CD14-positive monocyte (primary cell): Measurements from ENCODE around the gene RASSF1. TPM values are rescaled to one million over a fixed set of nuclear protein-coding genes. Genes with fewer than 3 reads are reported as not detected.

Experiments
- DNase-seq, 3 donors: peaks; one replicate each; pipeline ENCODE4 v3.0.0-alpha.2; 2011 to 2022
- H2AFZ ChIP-seq: 2 replicates; pipeline ENCODE4 v1.6.0; 2012; ENCODE audit warnings: mild to moderate bottlenecking, low read depth, low read length, inconsistent platforms; ENCODE audit not compliant: insufficient read depth, poor library complexity, severe bottlenecking
- H3K27ac ChIP-seq, 2 donors: 1 replicate in 1 of 2; 2 replicates in 1 of 2; pipeline ENCODE4 v1.5.1; 2012 to 2013; ENCODE audit warnings: low read length in 2 of 2, control low read depth in 1 of 2, inconsistent platforms in 1 of 2, low read depth in 1 of 2, mild to moderate bottlenecking in 1 of 2
- H3K27me3 ChIP-seq, 2 donors: one replicate each; pipeline versions ENCODE4 v1.6.0 to v1.6.1; 2011 to 2013; ENCODE audit warnings: low read length in 2 of 2; ENCODE audit not compliant: control insufficient read depth in 2 of 2, insufficient read depth in 2 of 2
- H3K36me3 ChIP-seq, 2 donors: replicated peaks in 1 of 2; 1 replicate in 1 of 2; 2 replicates in 1 of 2; pipeline versions ENCODE4 v1.5.1 to v1.6.1; 2012 to 2013; ENCODE audit warnings: low read length in 2 of 2, control low read depth in 1 of 2, inconsistent platforms in 1 of 2, mild to moderate bottlenecking in 1 of 2; ENCODE audit not compliant: insufficient read depth in 2 of 2, control insufficient read depth in 1 of 2
- H3K4me1 ChIP-seq, 2 donors: 1 replicate in 1 of 2; 2 replicates in 1 of 2; pipeline versions ENCODE4 v1.5.1 to v1.6.1; 2012 to 2013; ENCODE audit warnings: low read length in 2 of 2, control low read depth in 1 of 2, inconsistent platforms in 1 of 2, mild to moderate bottlenecking in 1 of 2, moderate library complexity in 1 of 2; ENCODE audit not compliant: insufficient read depth in 2 of 2, control insufficient read depth in 1 of 2
- H3K4me2 ChIP-seq: replicated peaks from 2 replicates; pipeline ENCODE3; 2012; ENCODE audit warnings: low read length, moderate library complexity, mild to moderate bottlenecking; ENCODE audit not compliant: poor library complexity, severe bottlenecking; ENCODE audit errors: extremely low read depth
- H3K4me3 ChIP-seq, 3 experiments: fragments of 200-600 bp in 1 of 3; sonication (generic) in 1 of 3; replicated peaks in 1 of 3; 1 replicate in 2 of 3; 2 replicates in 1 of 3; pipeline ENCODE4 v1.5.1; 2011 to 2013; ENCODE audit warnings: low read length in 3 of 3, mild to moderate bottlenecking in 3 of 3, control low read depth in 2 of 3, low read depth in 2 of 3, inconsistent platforms in 1 of 3, moderate library complexity in 1 of 3
- H3K79me2 ChIP-seq: 2 replicates; pipeline ENCODE4 v1.6.0; 2012; ENCODE audit warnings: mild to moderate bottlenecking, control low read depth, inconsistent platforms, low read length, moderate library complexity; ENCODE audit not compliant: insufficient read depth
- H3K9ac ChIP-seq: 2 replicates; pipeline ENCODE4 v1.6.0; 2017; ENCODE audit warnings: low read length, mild to moderate bottlenecking; ENCODE audit not compliant: insufficient read depth, poor library complexity, severe bottlenecking
- H3K9me3 ChIP-seq, 2 donors: replicated peaks in 1 of 2; 1 replicate in 1 of 2; 2 replicates in 1 of 2; pipeline versions ENCODE4 v1.5.1 to v1.6.1; 2012 to 2013; ENCODE audit warnings: low read length in 2 of 2, control low read depth in 1 of 2; ENCODE audit not compliant: control insufficient read depth in 1 of 2, insufficient read depth in 1 of 2
- H4K20me1 ChIP-seq: 2 replicates; pipeline ENCODE4 v1.6.0; 2012; ENCODE audit warnings: mild to moderate bottlenecking, low read length, control low read depth, moderate library complexity; ENCODE audit not compliant: insufficient read depth
- H3K27ac Mint-ChIP-seq, 7 donors: one replicate each; pipeline ENCODE4 v1.8.0; 2020; ENCODE audit warnings: mild to moderate bottlenecking in 7 of 7, mixed read lengths in 7 of 7, moderate library complexity in 6 of 7, inconsistent platforms in 2 of 7
- H3K27me3 Mint-ChIP-seq, 3 donors: one replicate each; pipeline ENCODE4 v1.8.0; 2021 to 2022; ENCODE audit warnings: low read depth in 3 of 3, mild to moderate bottlenecking in 3 of 3, mixed read lengths in 3 of 3, moderate library complexity in 3 of 3, inconsistent platforms in 1 of 3
- H3K36me3 Mint-ChIP-seq, 2 donors: one replicate each; pipeline ENCODE4 v1.8.0; 2020; ENCODE audit warnings: mixed read lengths in 2 of 2, inconsistent platforms in 1 of 2, mild to moderate bottlenecking in 1 of 2
- H3K4me1 Mint-ChIP-seq: one replicate; pipeline ENCODE4 v1.8.0; 2020; ENCODE audit warnings: mild to moderate bottlenecking, mixed read lengths
- H3K4me3 Mint-ChIP-seq, 2 donors: one replicate each; pipeline ENCODE4 v1.8.0; 2020; ENCODE audit warnings: mild to moderate bottlenecking in 2 of 2, mixed read lengths in 2 of 2, moderate library complexity in 1 of 2
- H3K9me3 Mint-ChIP-seq, 7 donors: one replicate each; pipeline ENCODE4 v1.8.0; 2020 to 2022; ENCODE audit warnings: mixed read lengths in 7 of 7, mild to moderate bottlenecking in 6 of 7, moderate library complexity in 6 of 7, inconsistent platforms in 2 of 7
- WGBS: methylation state at CpG from one replicate; pipeline ENCODE4 v1.1.5; 2013; ENCODE audit warnings: missing lambda C conversion rate; ENCODE audit not compliant: insufficient coverage; 5-methylcytosine and 5-hydroxymethylcytosine counted together
- intact Hi-C, 2 donors: fragments of 100-400 bp; cut with micrococcal nuclease; formaldehyde crosslinking; loops; one replicate each; pipeline versions ENCODE4 v1.15.0 to v1.15.1; 2023
- polyA plus RNA-seq, 3 donors: library from polyadenylated mRNA; depleted of rRNA in 1 of 3; unstranded in 2 of 3; stranded (reverse) in 1 of 3; fragments of 300-500 nt in 2 of 3; fragments of >200 nt in 1 of 3; fragmentation: Illumina TruSeq in 2 of 3; gene quantifications; 1 replicate in 2 of 3; 2 replicates in 1 of 3; pipeline ENCODE4 v1.2.3, GENCODE V29; 2012 to 2021
- TF ChIP-seq, protein P1 (sequence below): fragments of 200-600 bp; IDR thresholded peaks from one replicate; pipeline ENCODE4 v1.8.0; 2022; ENCODE audit warnings: antibody characterized with exemption, mild to moderate bottlenecking

RASSF1 gene
- polyA plus RNA-seq, 3 donors, result 16.0 to 229 (median 24.0) TPM

- Histone ChIP-seq H3K79me2 (no peaks in the 10 kb centered on the region), H4K20me1 (no peaks in the 10 kb centered on the region), H3K9me3 (no peaks in the 10 kb centered on the region), H3K9ac (no peak overlapping the region), H3K4me2 (no peak overlapping the region), H2AFZ (no peak overlapping the region), H3K27me3 (no peaks in the 10 kb centered on the region), H3K36me3 (no peaks in the 10 kb centered on the region), H3K27ac (no peak overlapping the region), H3K4me1 (no peaks in the 10 kb centered on the region), H3K4me3 (no peak overlapping the region)
- no peak for DNase-seq
- Mint-ChIP-seq H3K36me3 (no peaks in the 10 kb centered on the region), H3K27ac (no peak overlapping the region), H3K9me3 (no peaks in the 10 kb centered on the region), H3K4me1 (no peaks in the 10 kb centered on the region), H3K27me3 (peaks cover 0 to 4% (median 0%) of the 10 kb centered on the region in 3 donors), H3K4me3 (no peak overlapping the region)
- WGBS, result 80% methylated on average over 2 of the region's 6 CpGs
- TF ChIP-seq, protein P1, sequence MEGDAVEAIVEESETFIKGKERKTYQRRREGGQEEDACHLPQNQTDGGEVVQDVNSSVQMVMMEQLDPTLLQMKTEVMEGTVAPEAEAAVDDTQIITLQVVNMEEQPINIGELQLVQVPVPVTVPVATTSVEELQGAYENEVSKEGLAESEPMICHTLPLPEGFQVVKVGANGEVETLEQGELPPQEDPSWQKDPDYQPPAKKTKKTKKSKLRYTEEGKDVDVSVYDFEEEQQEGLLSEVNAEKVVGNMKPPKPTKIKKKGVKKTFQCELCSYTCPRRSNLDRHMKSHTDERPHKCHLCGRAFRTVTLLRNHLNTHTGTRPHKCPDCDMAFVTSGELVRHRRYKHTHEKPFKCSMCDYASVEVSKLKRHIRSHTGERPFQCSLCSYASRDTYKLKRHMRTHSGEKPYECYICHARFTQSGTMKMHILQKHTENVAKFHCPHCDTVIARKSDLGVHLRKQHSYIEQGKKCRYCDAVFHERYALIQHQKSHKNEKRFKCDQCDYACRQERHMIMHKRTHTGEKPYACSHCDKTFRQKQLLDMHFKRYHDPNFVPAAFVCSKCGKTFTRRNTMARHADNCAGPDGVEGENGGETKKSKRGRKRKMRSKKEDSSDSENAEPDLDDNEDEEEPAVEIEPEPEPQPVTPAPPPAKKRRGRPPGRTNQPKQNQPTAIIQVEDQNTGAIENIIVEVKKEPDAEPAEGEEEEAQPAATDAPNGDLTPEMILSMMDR, result no peak
- intact Hi-C loops, result no loop called here
These were observed 37.4 kb upstream of the RASSF1 start for GRCh38 chr3:50378024-50378423.

GRCh38 chr3:50375258-50375931 lies 34.8 kb upstream of the RASSF1 start:
- no peaks in the 10 kb centered on the region for H3K36me3 Mint-ChIP-seq
- H4K20me1 ChIP-seq, result no peaks in the 10 kb centered on the region
- H3K4me1 ChIP-seq, result no peaks in the 10 kb centered on the region
- H3K36me3 ChIP-seq, result no peaks in the 10 kb centered on the region
- H3K4me3 Mint-ChIP-seq, result no peak overlapping the region
- H3K27ac ChIP-seq, result no peak overlapping the region
- H2AFZ ChIP-seq, result no peak overlapping the region
- H3K27ac Mint-ChIP-seq, result no peak overlapping the region
- DNase-seq, result no peak
- H3K4me2 ChIP-seq, result no peak overlapping the region
- H3K4me3 ChIP-seq, result no peak overlapping the region
- no peaks in the 10 kb centered on the region for H3K9me3 ChIP-seq
- WGBS, result 81% methylated on average over 5 of the region's 7 CpGs
- H3K79me2 ChIP-seq, result no peaks in the 10 kb centered on the region
- no peaks in the 10 kb centered on the region for H3K4me1 Mint-ChIP-seq
- H3K9me3 Mint-ChIP-seq, result no peaks in the 10 kb centered on the region
- H3K9ac ChIP-seq, result no peak overlapping the region
- TF ChIP-seq, protein P1, result peak; percentile 20
- peaks cover 3 to 5% (median 4%) of the 10 kb centered on the region in 3 donors for H3K27me3 Mint-ChIP-seq
- no peaks in the 10 kb centered on the region for H3K27me3 ChIP-seq
- intact Hi-C loops, result no loop called here
